Body of pancreas (tissue), 4 donors: Measurements from ENCODE around the gene TNFRSF1A.

Experiments used
- POLR2A ChIP-seq, 3 donors: fragments of 450-650 bp; IDR thresholded peaks; one replicate each; pipeline ENCODE4 v1.6.1; 2016; ENCODE audit warnings: antibody characterized with exemption in 3 of 3, mild to moderate bottlenecking in 2 of 3
- TF ChIP-seq, protein P1 (sequence below), 7 experiments: fragments of 450-650 bp in 4 of 7; fragments of 200-600 bp in 3 of 7; sonication (generic) in 3 of 7; IDR thresholded peaks; one replicate each; pipeline ENCODE4 v1.5.1; 2016 to 2019; ENCODE audit warnings: antibody characterized with exemption in 7 of 7

GRCh38 chr12:6354495-6355393 lies 12.9 kb upstream of the TNFRSF1A start:
- TF ChIP-seq, protein P1, sequence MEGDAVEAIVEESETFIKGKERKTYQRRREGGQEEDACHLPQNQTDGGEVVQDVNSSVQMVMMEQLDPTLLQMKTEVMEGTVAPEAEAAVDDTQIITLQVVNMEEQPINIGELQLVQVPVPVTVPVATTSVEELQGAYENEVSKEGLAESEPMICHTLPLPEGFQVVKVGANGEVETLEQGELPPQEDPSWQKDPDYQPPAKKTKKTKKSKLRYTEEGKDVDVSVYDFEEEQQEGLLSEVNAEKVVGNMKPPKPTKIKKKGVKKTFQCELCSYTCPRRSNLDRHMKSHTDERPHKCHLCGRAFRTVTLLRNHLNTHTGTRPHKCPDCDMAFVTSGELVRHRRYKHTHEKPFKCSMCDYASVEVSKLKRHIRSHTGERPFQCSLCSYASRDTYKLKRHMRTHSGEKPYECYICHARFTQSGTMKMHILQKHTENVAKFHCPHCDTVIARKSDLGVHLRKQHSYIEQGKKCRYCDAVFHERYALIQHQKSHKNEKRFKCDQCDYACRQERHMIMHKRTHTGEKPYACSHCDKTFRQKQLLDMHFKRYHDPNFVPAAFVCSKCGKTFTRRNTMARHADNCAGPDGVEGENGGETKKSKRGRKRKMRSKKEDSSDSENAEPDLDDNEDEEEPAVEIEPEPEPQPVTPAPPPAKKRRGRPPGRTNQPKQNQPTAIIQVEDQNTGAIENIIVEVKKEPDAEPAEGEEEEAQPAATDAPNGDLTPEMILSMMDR (IDR thresholded peaks at IDR 0.05): no peak
- no peak for TF ChIP-seq POLR2A (IDR thresholded peaks at IDR 0.05)
